ENCODE results near the gene HIC1.

The HIC1 gene

DNA sequence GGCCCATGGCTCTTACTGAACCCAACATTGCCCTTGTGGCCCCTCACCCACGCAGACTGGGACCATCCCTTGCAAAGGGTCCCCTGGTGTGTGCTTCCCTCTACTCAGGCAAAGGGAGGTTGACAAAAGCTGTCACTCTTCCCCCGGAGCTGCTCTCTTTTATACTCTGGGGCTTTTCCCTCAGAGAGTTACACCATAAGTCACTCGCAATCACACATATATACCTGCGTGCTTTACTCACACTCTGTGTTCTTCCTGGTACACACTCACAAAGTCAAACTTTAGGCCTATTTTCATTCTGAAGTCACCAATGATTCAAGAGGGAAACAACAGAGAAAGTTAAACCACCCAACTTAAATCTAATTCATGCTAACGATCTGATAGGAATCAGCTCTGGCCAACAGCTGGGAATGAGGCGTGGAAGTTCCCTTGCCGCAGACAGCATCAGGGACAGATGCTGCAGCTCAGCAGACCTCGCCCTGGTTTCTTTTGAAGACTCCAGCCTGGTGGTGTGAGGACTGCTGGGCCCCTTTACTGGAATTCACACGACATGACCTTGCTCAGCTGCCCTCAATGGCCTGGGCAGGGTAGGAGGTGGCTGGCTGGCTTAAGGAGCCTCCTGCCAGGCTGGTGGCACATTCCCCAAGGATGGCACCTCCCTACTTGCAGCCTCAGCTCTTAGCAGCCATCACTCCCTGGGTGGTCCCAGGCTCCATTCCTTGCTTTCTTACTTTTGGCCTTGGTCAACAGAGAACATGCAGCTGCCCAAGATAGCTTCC lies 27.3 kb downstream of the HIC1 start:
- DNase-seq, result no peak

DNA sequence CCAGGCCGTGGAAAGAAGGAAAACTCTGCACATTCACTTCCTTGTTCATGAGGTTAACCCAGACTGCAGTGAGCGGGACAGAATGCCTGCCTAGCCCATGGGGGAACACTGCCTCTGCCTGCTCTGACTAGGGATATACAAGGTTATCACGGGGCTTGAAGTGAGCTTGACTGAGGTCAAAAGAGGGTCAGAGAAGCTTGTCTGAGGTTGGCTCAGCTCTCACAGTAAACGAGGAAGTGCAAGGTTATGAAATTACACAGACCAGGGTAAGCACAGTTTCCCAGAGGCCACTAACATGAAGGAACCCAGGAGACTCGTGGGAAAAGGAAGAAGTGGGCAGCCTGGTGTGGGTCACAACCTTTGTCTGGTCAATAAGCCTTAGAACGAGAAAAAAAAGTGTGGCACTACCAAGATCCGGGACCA lies 28.7 kb downstream of the HIC1 start:
- no peak for DNase-seq

DNA sequence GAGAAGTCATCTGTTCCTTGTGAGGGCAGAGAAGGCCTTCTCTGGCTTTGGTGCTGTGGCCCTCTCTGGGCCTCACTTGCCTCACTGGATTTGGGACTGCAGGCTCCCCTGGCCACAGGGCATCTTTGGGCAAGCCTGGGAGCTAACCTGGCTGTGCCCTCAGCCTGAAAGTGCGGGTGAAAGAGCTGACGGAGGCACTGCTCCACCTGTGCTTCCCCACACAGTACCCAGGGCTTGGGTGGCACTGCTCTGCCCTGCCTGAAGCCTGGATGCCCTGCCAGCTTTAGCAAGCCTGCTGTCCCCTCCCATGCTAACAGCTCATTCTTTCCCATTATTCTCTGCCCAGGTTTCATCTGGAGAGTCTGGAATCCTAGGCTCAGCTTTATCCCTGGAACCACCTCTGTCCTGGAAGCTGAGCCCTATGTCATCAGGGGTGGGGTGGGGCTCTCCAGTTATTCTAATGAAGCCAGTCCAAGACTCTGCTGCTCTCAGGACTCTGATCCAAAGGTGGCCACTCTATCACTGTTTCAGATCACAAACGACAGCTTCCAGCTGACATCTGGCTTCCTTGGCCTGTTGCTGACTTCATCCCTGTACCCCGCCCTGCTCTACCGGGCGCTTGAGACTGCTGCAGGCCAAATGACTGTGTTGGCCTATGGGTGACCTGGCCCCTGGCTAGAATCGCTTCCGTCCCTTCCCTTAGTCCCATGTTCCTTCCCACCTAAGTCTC lies 29.3 kb downstream of the HIC1 start:
- no peak for DNase-seq

DNA sequence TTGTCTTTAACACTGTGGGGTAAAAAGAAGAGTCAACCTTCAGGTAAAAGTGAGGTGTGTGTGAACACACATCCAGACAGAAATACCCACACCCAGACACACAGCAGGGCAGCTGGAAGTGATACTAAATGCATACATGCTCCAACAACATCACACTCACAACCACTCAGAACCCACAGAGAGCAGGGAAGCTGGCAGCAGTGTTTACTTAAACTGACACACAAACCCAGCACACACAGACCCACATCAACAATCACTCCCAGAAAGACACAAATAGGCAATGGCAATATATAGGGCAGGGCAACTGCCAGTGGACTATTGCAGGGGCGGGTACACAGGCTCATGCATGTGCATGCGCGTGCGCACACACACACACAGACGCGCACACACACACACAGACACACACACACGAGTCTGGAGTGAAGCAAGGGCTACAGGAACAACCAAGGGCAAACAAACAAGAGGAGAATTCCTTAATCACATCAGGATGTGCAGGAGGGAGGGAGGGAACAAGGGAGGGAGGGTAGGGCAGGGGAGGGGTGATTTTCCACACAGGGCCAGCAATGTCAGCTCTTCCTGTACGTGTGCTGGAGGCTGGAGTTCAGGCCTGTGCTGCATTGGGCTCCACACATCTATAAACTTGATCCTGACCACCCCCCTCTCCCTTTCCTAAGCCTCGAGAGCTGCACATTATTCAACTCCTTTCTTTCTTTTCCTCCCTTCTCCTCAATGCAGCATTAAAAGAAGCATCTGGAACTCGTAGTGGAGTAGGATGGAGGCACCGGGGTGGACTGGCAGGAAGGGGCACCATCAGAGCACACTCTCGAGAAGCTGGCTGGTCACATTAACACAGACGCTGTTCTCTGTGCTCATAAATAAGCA lies 30.1 kb downstream of the HIC1 start:
- no peak for DNase-seq

DNA sequence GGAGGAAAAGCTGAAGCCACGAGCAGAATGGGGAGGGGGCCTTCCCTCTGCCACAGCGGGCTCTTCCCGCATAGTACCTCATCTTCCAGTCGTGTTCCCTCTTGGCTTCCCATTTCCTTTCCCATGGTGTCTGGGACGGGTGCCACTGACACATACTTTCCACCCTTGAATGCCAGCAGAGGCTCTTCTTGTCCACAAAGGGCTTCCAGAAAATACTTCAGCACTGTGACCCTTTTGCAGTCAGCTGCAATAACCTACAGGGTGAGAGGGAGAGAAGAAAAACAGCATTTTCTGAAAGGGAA lies 30.7 kb downstream of the HIC1 start:
- no peak for DNase-seq

DNA sequence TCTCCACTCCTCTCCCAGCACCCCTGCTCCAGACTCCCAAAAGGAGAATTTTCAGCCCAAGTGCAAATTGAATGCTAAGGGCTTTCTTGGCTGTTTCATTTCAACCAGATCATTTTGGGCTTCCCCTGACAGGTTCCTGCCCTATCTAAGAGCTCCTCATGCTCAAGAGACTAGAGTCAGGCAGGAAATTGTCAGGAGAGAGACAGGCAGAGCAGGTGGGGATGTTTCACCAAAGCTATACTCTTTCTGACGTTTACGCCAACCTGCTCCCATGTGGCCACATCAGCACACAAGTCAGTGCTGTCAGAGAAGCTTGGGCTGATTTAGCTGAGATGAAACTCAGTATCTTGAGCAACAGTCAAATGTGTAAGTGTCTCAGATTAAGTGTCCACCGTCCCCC lies 31.4 kb downstream of the HIC1 start:
- DNase-seq, result no peak

DNA sequence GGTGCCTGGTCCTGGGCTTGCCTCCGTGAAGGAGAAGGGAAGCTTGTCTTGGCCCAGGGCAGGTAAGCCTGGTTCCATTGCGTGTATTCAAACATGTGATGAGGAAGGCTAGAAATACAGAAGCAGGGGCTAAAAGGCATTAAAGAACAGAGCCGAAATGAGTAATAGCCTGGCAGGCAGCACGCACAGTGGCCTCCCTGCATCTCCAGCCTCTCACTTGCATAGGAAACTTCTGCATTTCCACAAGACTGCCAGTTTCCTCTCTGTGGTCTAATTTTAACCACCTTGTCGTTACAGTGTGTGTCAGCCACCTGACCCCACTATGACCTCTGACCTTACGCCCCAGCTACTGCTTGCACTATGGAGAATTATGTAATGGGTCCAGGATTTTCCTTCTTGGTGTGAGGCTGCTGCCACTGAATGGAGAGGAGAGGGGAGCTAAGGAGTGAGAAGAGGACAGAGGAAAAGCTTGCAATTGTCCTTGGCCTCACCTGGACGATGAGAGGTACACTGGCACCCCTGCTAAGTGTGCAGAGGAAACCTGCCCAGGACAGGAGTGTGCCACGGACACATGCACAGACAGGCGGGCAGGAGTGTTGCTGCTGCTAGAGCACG lies 32.8 kb downstream of the HIC1 start:
- peak; percentile 66 for DNase-seq

DNA sequence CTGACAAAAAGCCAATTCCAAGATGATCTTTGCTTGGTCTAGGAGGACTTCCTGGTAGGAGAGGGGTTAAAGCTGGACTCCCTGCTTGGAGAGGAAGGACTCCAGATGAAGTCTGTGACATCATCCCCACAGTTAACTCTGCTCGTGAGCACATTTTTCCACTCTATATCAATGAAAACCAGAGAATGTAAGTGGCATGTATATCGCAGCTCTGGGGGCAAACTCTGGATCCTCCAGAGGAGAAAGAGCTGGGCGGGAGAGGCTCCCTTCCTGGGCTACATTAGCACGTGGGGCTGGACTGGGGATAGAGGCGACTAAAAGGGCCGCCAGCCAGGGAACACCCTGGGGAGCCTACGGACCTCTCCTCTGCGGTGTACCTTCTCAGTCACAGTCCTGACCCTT lies 34.1 kb downstream of the HIC1 start:
- no peak for DNase-seq

DNA sequence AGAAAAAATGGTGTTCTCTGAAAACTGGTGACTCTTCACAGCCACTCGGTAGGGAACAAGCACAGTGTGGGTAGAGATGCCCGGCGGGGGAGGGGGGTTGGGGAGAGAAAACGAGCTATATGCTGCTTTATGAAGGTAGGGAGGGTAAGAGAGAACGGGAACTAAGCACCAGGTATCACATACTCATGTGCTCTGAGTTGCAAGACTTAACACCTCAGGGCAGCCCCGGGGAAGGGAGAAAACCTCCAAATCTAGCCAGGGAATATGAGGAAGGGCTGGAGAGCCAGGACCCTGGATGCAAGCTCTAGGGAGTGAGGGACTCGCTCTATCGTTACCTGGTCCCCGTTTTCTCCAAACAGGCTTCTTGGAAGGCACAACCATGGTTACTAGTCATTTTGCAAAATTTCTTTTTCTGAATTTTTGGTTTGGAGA lies 35.3 kb downstream of the HIC1 start:
- no peak for DNase-seq

DNA sequence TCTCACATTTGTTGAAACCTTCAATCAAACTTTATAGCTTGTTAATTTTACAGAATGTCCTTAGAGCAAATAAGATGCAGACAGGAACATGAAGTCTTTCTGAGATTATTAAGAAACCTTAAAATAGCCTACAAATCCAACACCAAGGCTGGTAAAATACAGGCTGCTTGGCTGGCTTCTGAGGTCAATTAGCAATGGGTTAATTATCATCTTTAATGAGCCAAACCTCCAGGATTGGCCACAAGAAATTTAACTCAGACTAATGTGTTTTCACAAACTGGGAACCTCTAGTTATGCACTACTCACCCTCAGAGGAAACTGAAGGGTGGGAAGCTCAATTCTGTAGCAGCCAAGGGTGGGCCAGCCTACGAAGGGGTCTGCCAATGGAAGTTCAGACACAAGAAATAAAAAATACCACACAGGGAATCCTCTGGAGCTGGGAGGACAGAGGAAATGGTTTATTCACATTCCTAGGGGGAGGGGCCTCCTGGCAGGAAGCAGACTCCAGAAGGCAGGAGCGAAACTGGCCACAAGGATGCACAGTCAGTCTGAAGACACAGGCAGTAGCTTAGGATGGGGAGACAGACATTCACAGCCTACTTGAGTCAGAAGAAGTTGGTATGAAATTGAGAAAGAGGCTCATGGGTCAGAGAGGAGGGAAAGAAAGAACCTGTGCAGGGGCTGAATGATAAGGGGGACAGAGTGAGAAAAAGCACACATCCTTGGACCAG lies 36.1 kb downstream of the HIC1 start:
- no peak for DNase-seq

DNA sequence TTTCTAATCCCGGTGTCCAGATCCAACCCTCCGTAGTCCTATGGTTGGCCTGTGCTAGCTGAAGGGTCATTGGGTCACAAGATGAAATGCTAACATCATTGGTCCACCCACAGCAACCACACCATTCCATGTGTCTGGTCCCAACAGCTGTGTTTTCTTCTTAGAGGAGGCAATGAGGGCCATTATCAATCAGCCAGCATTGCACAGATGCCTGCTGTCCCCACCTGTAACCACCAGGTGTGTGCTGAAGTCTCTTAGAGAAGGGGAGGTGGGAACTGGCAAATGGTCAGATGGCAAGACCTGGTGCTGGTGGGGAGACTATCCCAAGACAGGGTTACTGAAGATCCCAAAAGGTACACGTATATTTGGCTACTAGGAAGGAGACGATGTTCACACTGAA lies 37.4 kb downstream of the HIC1 start:
- no peak for DNase-seq

DNA sequence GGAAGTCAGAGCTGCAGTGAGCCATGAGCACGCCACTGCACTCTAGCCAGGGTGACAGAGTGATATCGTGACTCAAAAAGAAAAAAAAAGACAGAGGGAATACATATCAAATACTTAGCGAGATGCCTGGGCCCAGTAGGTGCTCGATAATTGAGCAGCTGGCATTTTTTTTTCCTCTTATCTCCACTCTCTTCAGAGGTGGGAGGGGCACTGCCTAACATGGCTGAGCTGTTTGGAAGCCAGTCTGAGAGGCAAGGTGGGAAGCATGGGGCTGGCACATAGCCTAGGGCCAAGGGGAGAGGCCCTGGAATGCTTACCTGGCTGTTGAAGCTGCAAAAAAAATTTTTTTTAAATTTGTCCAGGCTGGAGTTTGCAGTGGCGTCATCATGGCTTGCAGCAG lies 38.4 kb downstream of the HIC1 start:
- no peak for DNase-seq

DNA sequence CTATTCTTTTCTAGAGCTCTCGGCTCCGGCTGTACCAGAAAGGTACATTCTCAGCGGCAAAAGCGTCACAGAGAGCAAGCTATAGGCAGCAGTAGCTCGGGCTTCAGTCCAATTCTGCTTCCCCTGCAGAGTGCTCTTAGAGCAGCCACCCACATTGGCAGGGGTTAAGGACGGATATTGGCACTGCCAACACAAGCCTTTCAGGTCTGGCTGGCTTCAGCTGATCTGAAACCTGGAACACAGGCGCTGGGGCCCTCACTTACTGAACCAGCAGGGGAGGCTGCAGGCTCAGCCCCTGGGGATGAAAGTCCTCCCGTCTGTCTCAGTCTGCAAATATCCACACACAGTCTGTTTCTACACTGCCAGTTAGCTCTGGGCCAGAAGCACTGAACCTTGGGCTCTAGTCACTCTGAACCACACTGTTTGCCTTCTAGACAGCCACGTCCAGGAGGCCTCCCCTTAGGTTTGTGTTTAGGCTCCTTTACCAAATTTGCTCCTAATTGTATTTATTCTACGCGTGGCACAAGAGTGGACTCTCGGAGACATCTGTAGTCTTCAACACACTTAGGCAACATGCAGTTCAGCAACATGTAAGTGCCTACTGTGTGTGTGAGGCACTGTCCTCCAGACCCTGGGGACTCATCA lies 40.1 kb downstream of the HIC1 start:
- DNase-seq, result no peak

DNA sequence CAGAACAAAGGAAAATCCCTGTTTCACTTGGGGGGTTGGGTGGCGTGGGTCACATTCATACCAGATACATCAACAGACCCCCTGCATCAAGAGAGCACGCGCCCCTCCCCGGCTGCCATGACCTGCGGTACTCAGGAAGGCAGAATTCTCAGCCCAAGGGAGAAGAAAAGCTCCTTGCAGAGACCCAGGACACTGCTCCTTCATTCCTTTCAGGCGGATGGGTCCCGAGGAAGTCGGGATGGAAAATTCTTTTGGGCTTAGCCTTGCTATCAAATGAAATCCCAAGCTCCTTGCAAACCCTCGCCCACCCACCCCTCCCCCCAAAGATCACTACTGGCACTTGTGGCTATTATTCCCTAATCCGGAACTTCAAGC lies 40.6 kb downstream of the HIC1 start:
- no peak for DNase-seq

DNA sequence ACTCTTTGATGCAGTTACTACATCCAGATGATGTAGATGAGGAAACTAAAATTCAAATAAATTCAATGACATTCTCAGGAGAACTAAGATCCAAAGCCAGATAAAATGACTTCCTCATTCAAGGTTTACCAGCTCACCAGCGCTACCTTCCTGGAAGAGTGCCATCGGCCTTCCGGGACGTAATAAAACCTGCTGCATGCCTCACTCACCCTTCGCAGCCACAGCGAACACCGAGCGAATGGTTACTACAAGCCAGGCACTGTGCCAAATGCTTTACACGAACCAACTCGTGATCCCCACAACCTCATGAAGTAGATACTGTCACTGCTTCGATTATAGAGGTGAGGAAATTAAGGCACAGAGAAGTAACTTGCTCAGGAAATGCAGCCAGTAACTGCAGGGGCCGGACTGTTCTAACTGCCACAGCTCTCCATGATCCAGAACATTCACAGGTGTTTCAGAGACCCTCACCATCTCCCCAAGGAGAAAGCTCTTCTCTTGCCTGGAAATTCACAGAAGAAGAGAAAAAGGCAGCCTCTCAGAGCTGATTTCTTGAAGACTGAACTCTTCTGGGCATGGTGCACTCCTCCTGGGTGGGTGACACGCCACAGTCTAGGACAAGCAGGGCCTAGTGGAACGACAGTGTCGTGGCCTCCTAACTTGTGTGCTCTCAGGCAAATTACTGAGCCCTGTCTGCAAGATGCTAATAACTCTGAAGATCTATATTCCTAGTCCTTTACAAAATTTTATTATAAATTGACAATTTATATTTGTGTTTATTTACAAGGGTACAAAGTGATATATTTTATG lies 46.8 kb downstream of the HIC1 start:
- peak; percentile 54 for DNase-seq

DNA sequence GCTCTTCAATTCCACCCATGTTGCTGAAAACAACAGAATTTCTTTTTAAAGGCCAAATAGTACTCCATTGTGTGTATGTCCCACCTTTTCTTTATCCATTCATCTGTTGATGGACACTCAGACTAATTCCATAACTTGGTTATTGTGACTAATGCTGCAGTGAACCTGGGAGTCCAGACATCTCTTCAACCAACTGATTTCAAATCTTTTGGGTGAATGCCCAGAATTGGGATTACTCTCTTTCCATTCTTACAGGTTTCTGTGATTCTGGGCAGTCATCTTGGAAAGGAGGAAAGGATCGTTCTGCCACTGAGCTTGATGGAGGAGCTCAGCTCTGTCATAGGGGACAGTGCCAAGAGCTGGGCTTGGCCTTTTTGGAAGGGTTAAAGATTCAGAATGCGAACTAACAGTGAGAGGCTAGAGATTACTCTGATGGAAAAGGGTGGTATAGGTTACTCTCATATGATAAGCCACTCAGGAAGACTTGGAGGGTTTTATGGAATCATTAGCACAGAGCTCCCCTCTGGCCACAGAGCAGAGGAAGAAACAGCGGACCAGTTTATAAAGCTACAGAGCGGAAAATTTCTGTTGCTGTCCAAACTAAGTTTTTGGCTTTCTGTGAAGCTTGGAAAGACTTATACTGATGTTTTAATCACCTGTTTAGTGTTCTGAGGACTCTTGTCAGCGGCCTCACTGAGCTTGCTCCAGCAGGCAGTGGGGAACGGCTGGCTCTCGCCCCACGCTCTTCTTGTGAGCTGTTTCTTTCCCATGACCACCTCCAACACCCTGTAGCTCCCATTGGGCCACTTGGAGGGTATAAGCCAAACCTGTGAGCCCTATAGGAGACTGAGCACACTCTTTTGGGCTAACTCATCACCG lies 48.3 kb downstream of the HIC1 start:
- DNase-seq, result no peak

DNA sequence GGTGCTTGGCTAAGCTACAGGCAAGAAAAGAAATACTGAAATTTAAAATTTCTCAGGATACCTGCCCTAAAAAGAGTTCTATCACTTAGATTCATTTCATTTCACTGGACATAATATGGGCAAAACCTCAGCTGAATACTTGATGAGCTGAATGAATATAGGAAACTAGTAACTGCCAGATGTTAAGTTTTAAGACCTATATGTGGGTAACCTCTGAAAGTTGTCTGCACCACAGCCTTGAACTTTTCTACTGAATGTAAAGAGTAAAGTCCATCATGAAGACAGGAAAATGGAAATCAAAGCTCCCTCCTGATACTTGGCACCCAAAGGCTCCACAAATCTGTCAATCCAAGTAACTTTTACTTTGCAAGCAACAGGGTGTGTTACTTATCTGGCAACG lies 50.8 kb downstream of the HIC1 start:
- no peak for DNase-seq

DNA sequence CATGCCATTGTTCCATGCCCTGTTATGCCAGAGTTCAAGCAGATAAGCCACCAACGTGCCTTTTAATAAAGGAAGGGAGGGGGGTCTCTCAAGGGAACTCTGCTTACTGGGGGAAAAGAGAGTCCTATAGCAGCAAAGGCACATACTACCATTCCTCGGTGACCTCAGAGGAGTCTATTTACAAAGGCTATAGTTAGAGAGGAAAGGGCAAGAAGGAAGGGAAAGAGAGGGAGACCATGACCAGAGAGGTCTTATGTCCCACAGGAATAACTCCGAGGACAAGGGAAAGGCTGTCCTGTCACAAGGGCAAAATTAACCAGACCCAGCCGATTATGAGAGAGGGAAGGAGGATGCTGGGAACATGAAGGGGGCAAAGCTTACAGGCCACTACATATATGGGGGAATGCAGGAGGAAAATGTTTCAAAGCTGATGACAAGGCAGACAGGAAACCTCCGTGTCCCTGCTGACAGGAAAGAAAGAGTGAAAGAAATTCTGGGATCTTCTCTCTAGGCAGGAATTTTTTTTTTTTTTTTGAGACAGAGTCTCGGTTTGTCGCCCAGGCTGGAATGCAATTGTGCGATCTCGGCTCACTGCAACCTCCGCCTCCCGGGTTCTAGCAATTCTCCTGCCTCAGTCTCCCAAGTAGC lies 51.5 kb downstream of the HIC1 start:
- DNase-seq, result no peak

DNA sequence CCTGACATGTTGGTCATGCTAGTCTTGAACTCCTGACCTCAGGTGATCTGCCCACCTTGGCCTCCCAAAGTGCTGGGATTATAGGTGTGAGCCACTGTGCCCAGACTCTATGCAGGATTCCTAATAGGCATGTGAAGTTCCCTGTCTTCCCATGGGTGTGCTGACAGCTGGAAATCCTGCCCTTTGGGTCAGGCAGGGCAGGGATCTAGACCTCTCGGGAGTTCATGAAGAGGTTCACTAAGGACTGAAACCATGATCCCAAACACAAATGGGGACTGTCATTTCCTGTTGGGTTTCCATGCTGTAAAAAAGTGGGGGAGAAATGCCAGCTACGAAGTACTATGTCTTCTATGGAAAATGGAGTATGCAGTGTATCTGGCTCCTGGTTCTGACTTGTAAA lies 52.1 kb downstream of the HIC1 start:
- DNase-seq, result no peak

DNA sequence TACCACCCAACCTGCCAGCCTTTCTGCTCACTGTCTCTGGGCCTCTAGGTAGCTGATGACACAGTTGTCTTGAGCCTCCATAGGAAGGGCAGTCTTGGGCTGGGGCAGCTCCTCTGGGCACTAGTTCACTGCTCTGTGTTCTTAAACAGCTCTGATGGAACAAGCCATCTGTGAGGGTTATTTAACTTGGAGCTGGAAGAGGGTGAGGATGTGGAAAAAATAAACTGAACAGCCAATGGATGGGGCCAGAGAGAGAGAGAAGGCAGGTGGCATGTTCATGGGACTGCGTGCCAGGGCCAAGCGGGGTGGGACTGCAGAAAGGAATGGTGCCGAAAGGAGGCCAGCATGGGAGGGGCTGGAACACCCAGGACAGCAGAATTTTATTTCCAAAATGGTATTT lies 52.6 kb downstream of the HIC1 start:
- no peak for DNase-seq

All from stimulated activated CD8-positive, alpha-beta memory T cell treated with anti-CD3 and anti-CD28 coated beads, Interleukin-4, amount 100 ng/mL, for 48 hours (primary cell).